ENCODE data around the gene S100Z. TPM values are rescaled to one million over a fixed set of nuclear protein-coding genes. Genes with fewer than 3 reads are reported as not detected.

Gene S100Z
- total and polyA plus RNA-seq, 10 of the 15 experiments (the other 5 are each of a cell fraction or from before 2014, with no cell fraction given) = 0.12 to 0.51 (median 0.30) TPM; not detected in 2

- ChIA-PET RAD21 (ENCODE audit: unreplicated experiment) (no interaction called here), POLR2A (no interaction called here), CTCF (no interaction called here), SMC1A (ENCODE audit: uncharacterized antibody, unreplicated experiment) (no interaction called here)
- H2AFZ ChIP-seq (ENCODE audit: control insufficient read depth, low read depth, low read length) = no peak overlapping the region
- H3K4me1 ChIP-seq (ENCODE audit: control insufficient read depth, insufficient read depth, low read length) = no peaks in the 10 kb centered on the region
- ATAC-seq = peak; percentile 33
- no peak overlapping the region for H3K4me3 ChIP-seq
- H3K9ac ChIP-seq (ENCODE audit: control insufficient read depth, insufficient read depth, low read length) = no peak overlapping the region
- peaks cover 16 to 21% of the 10 kb centered on the region in 2 experiments for H3K27me3 ChIP-seq (replicated peaks in 1 of 2; ENCODE audit: control insufficient read depth in 2 of 2, insufficient read depth in 2 of 2, low read length in 1 of 2)
- TF ChIP-seq CBFB (IDR thresholded peaks at IDR 0.05; ENCODE audit: low read depth) (no peak), RB1 (IDR thresholded peaks at IDR 0.05; ENCODE audit: borderline replicate concordance) (no peak), ATF7 (IDR thresholded peaks at IDR 0.05; ENCODE audit: low read depth) (no peak), ESRRA (IDR thresholded peaks at IDR 0.05; ENCODE audit: low read length) (no peak), HDAC2 (IDR thresholded peaks at IDR 0.05) (no peak)
- H3K9me3 ChIP-seq (replicated peaks; ENCODE audit: control insufficient read depth, insufficient read depth, low read length) = no peaks in the 10 kb centered on the region
- FAIRE-seq = no peak
- no peaks in the 10 kb centered on the region for H4K20me1 ChIP-seq (ENCODE audit: control insufficient read depth, insufficient read depth)
- in situ Hi-C loops (cut with MboI) = no loop called here
- WGBS (ENCODE audit: insufficient coverage, insufficient replicate concordance, low lambda C conversion rate, missing lambda C conversion rate) = 26% methylated on average over 31 of the region's 31 CpGs
- no peak overlapping the region for H3K4me2 ChIP-seq (ENCODE audit: control insufficient read depth, insufficient read depth)
- H3K27ac ChIP-seq (ENCODE audit: control insufficient read depth, insufficient read depth) = no peak overlapping the region
- no peaks in the 10 kb centered on the region for H3K79me2 ChIP-seq (ENCODE audit: control insufficient read depth, insufficient read depth, low read length)
- intact Hi-C loops (cut with micrococcal nuclease; ENCODE audit: unreplicated experiment) = no loop called here
- DNase-seq (ENCODE audit: low read depth, low spot score) = no peak
- no peaks in the 10 kb centered on the region for H3K36me3 ChIP-seq (ENCODE audit: control insufficient read depth in 2 of 2, insufficient read depth in 2 of 2, low read length in 1 of 2)
- BruUV-seq (replicated peaks) = no TSS peak
Observed at GRCh38 chr5:76819851-76820525, 29.8 kb upstream of the S100Z start.

GRCh38 chr5:76820526-76820890, 29.3 kb upstream of the S100Z start:
- CTCF ChIA-PET = no interaction called here
- no peak overlapping the region for H3K4me2 ChIP-seq (ENCODE audit: control insufficient read depth, insufficient read depth)
- no peaks in the 10 kb centered on the region for H4K20me1 ChIP-seq (ENCODE audit: control insufficient read depth, insufficient read depth)
- H3K36me3 ChIP-seq (ENCODE audit: control insufficient read depth in 2 of 2, insufficient read depth in 2 of 2, low read length in 1 of 2) = no peaks in the 10 kb centered on the region
- H3K4me3 ChIP-seq = no peak overlapping the region
- in situ Hi-C loops (cut with MboI) = no loop called here
- no peaks in the 10 kb centered on the region for H3K9me3 ChIP-seq (replicated peaks; ENCODE audit: control insufficient read depth, insufficient read depth, low read length)
- intact Hi-C loops (cut with micrococcal nuclease; ENCODE audit: unreplicated experiment) = no loop called here
- POLR2A ChIA-PET = no interaction called here
- no peaks in the 10 kb centered on the region for H3K4me1 ChIP-seq (ENCODE audit: control insufficient read depth, insufficient read depth, low read length)
- TF ChIP-seq IRF3 (IDR thresholded peaks at IDR 0.05) (no peak), SREBF1 (IDR thresholded peaks at IDR 0.05; ENCODE audit: low read length) (no peak)
- peaks cover 16 to 21% of the 10 kb centered on the region in 2 experiments for H3K27me3 ChIP-seq (replicated peaks in 1 of 2; ENCODE audit: control insufficient read depth in 2 of 2, insufficient read depth in 2 of 2, low read length in 1 of 2)
- H3K79me2 ChIP-seq (ENCODE audit: control insufficient read depth, insufficient read depth, low read length) = no peaks in the 10 kb centered on the region
- ATAC-seq = no peak
- WGBS (ENCODE audit: insufficient coverage, insufficient replicate concordance, low lambda C conversion rate, missing lambda C conversion rate) = 43% methylated on average over 2 of the region's 2 CpGs
- no peak for DNase-seq (ENCODE audit: low read depth, low spot score)
- FAIRE-seq = no peak
- no TSS peak for BruUV-seq (replicated peaks)
- no peak overlapping the region for H2AFZ ChIP-seq (ENCODE audit: control insufficient read depth, low read depth, low read length)
- H3K9ac ChIP-seq (ENCODE audit: control insufficient read depth, insufficient read depth, low read length) = no peak overlapping the region
- SMC1A ChIA-PET (ENCODE audit: uncharacterized antibody, unreplicated experiment) = interaction anchor here (0.6 kb wide), 1 partner anchor 1453 kb away, joined by 3 read pairs; no protein-coding TSS in a partner anchor
- H3K27ac ChIP-seq (ENCODE audit: control insufficient read depth, insufficient read depth) = no peak overlapping the region
- RAD21 ChIA-PET (ENCODE audit: unreplicated experiment) = no interaction called here
